Transverse colon (tissue), 3 donors: ENCODE results near the gene TJP3.

Experiments
- CTCF ChIP-seq, 5 experiments: fragments of 200-600 bp in 3 of 5; fragments of 450-650 bp in 2 of 5; sonication (generic) in 3 of 5; IDR thresholded peaks; 1 replicate in 2 of 5; 2 replicates in 3 of 5; pipeline ENCODE4 v1.5.1; 2016 to 2017; ENCODE audit warnings: antibody characterized with exemption in 5 of 5, inconsistent platforms in 3 of 5, mild to moderate bottlenecking in 2 of 5, moderate library complexity in 1 of 5
- POLR2A ChIP-seq: fragments of 450-650 bp; IDR thresholded peaks from one replicate; pipeline ENCODE4 v1.6.1; 2016; ENCODE audit warnings: antibody characterized with exemption, mild to moderate bottlenecking, moderate library complexity

GRCh38 chr19:3700242-3701032 lies 7.7 kb upstream of the TJP3 start, which contains the start of gene PIP5K1C:
- peak; percentile 73 to 89 (median 79) for TF ChIP-seq CTCF (IDR thresholded peaks at IDR 0.05)
- TF ChIP-seq POLR2A, result no peak
